BJ (cell line): Measurements from ENCODE around the gene TEX14. TPM values are rescaled to one million over a fixed set of nuclear protein-coding genes. Genes with fewer than 3 reads are reported as not detected.

Experiments
- CTCF ChIA-PET: fragments of 350-600 bp; formaldehyde crosslinking; extraction: SDS; loops from one replicate; lab custom pipeline; 2021; ENCODE audit warnings: antibody characterized with exemption, inconsistent platforms; lab: Yijun Ruan, JAX
- POLR2A ChIA-PET: fragments of 300-600 bp; sonication (Branson Sonifier 250); formaldehyde crosslinking; extraction: SDS; loops from one replicate; lab custom pipeline; 2021; ENCODE audit warnings: antibody characterized with exemption; lab: Charles Lee
- DNase-seq: peaks from one replicate; pipeline ENCODE4 v3.0.0-alpha.2; 2011; ENCODE audit warnings: low read depth
- H3K27me3 ChIP-seq: 2 replicates; pipeline ENCODE4 v1.6.0; 2011; ENCODE audit warnings: low read length; ENCODE audit not compliant: control insufficient read depth, insufficient read depth
- H3K36me3 ChIP-seq: 2 replicates; pipeline ENCODE4 v1.5.1; 2011; ENCODE audit warnings: low read length; ENCODE audit not compliant: control insufficient read depth, insufficient read depth
- H3K4me3 ChIP-seq: 2 replicates; pipeline ENCODE4 v1.5.1; 2011; ENCODE audit warnings: low read depth, mild to moderate bottlenecking, control low read depth, low read length
- polyA plus RNA-seq: library from polyadenylated mRNA; depleted of rRNA; stranded (reverse); fragments of >200 nt; gene quantifications from 2 replicates; pipeline ENCODE4 v1.2.3, GENCODE V29; 2011
- TF ChIP-seq, protein P1 (sequence below): IDR thresholded peaks from 2 replicates; pipeline ENCODE4 v1.5.1; 2011; ENCODE audit warnings: low read depth, mild to moderate bottlenecking, control low read depth, inconsistent platforms, low read length, moderate library complexity; ENCODE audit not compliant: insufficient read depth

The TEX14 gene
- polyA plus RNA-seq, 1 experiment = 0.02 TPM

DNA sequence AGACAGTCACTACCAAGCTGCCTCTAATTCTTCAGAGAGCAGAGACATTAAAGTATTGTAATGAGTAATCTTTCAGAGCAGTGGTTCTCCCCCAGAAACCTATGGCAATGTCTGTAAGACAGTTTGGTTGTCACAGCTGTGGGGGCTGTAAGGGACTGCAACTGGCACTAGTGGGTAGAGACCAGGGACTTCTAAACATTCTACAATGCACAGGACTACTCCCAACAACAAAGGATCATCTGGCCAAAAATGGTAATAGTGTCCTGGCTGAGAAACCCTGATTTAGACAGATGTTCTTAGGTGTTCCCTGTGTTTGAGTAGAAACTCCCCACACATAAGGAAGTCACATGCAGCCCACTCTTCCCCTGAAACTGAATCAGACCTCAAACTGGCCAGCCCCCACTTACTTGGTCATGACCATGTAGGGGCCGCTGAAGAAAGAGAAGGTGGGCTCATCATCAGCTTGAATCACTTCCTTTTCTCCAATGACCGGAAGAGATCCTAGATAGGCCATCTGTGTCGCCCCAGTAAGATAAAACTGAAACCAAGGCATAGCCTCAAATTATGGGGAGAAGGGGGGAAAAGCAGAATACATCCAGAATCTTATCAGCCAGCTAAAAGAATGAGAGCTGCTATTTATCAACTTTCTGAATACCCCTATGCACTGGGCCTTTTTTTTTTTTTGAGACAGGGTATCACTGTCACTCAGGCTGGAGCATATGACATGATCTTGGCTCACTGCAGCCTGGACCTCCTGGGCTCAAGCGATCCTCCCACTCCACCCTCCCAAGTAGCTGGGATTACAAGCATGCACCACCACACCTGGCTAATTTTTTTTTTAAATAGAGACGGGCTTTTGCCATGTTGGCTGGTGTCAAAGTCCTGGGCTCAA, 75.8 kb downstream of the TEX14 start:
- DNase-seq = no peak
- ChIA-PET POLR2A (no interaction called here), CTCF (no interaction called here)
- no peak overlapping the region for H3K4me3 ChIP-seq
- H3K36me3 ChIP-seq = no peaks in the 10 kb centered on the region
- TF ChIP-seq, protein P1, sequence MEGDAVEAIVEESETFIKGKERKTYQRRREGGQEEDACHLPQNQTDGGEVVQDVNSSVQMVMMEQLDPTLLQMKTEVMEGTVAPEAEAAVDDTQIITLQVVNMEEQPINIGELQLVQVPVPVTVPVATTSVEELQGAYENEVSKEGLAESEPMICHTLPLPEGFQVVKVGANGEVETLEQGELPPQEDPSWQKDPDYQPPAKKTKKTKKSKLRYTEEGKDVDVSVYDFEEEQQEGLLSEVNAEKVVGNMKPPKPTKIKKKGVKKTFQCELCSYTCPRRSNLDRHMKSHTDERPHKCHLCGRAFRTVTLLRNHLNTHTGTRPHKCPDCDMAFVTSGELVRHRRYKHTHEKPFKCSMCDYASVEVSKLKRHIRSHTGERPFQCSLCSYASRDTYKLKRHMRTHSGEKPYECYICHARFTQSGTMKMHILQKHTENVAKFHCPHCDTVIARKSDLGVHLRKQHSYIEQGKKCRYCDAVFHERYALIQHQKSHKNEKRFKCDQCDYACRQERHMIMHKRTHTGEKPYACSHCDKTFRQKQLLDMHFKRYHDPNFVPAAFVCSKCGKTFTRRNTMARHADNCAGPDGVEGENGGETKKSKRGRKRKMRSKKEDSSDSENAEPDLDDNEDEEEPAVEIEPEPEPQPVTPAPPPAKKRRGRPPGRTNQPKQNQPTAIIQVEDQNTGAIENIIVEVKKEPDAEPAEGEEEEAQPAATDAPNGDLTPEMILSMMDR = no peak
- no peaks in the 10 kb centered on the region; the same call in 1 of the 2 replicates for H3K27me3 ChIP-seq

DNA sequence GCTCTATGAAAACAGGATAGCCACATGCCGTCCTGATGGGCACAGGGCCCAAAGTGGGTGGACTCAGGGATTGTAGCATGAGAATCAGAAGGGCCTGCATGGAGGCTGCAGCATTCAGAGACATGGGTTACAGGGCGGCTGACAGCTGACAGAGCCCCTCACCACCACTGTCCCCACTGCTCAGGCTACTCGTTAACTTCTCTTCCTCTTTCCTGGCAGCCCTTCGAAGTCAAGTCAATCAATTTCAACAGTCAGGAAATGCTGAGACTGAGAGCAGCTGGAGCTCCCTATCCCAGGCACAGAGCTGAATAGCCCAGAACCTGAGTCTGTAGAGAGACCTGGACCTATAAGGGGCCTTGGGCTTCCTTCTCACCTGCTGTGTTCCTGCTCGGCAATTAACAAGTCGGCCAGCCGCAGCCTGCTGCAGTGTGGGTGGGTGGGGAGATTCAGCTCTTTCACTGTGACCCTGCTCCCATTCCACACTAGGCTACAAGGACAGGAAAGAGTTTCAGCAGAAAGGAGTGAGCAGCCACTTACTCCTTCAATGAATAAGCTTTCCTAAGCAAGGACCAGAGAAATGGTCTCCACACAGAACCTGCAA, 76.9 kb downstream of the TEX14 start:
- H3K27me3 ChIP-seq = no peaks in the 10 kb centered on the region; the same call in 1 of the 2 replicates
- no peak for DNase-seq
- H3K36me3 ChIP-seq = no peaks in the 10 kb centered on the region
- H3K4me3 ChIP-seq = no peak overlapping the region
- ChIA-PET CTCF (no interaction called here), POLR2A (no interaction called here)
- TF ChIP-seq, protein P1 = no peak

DNA sequence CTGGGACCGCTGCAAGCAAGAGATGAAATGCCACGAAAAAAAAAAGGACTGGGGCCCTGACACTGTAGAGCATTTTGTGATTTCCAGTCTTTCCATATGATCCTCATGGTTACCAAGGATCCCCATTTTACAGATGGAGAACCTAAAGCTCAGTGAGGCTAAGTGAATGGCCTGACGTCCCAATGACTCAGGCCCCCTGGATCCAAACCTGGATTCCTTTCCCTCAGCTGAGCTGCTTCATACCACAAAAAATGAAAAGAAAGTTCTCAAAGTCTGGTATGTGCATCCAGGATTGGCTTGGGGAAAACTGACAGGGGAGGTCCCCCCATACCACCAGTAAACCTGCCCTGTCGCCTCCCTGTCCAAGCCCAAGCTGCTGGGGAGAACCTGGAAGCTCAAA, 80.5 kb downstream of the TEX14 start:
- Histone ChIP-seq H3K36me3 (no peaks in the 10 kb centered on the region), H3K27me3 (no peaks in the 10 kb centered on the region; the same call in 1 of the 2 replicates), H3K4me3 (no peak overlapping the region)
- no peak for DNase-seq
- CTCF ChIA-PET = interaction anchor here (1.2 kb wide), 1 partner anchor 26 kb away, joined by 4 read pairs; no protein-coding TSS in a partner anchor
- POLR2A ChIA-PET = no interaction called here
- TF ChIP-seq, protein P1 = no peak

DNA sequence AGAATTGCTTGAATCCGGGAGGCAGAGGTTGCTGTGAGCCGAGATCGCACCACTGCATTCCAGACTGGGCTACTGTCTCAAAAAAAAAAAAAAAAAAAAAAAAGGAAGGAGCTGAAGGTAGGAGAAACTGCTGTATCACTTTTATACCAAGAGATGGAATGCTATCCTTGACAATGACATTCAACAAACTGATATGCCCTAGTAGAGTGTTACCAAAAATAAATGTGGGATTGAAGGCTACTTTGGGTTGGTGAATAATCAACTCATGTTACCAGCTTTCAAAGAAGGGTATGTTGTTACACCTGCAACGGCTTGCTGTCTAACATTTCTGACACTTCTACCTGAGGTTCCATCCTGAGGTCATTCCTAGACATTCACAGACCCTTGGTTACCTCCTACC, 84.9 kb downstream of the TEX14 start:
- H3K36me3 ChIP-seq = no peaks in the 10 kb centered on the region
- ChIA-PET CTCF (interaction anchor here (1.9 kb wide), 1 partner anchor 30 kb away, joined by 4 read pairs; no protein-coding TSS in a partner anchor), POLR2A (no interaction called here)
- H3K4me3 ChIP-seq = no peak overlapping the region
- H3K27me3 ChIP-seq = no peaks in the 10 kb centered on the region
- DNase-seq = no peak
- TF ChIP-seq, protein P1 = no peak

DNA sequence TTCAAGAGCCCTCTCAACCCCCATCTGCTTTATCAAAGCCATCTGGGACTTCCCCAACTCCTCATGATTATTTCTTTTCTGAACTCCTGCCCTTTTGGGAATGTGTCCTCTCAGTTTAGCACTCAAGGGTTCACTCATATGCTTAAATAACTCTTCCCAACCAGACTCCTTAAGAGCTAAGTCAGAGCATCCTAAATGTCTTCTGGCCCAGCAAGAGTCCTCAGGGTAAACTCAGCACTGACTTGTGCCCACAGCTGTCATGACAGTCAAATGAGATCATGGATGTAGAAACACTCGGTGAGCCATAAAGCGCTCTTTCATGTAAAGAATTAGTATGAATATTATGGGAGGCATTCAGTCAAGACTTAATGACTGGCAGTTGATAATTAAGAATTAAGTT, 85.9 kb downstream of the TEX14 start:
- Histone ChIP-seq H3K36me3 (no peaks in the 10 kb centered on the region), H3K27me3 (no peaks in the 10 kb centered on the region), H3K4me3 (no peak overlapping the region)
- TF ChIP-seq, protein P1 = no peak
- no peak for DNase-seq
- ChIA-PET POLR2A (interaction anchor here (0.5 kb wide), 1 partner anchor 10 kb away, joined by 4 read pairs; no protein-coding TSS in a partner anchor), CTCF (interaction anchor here (0.7 to 2.2 kb wide), 5 partner anchors 10 to 574 kb away, joined by 3 to 10 read pairs (median 4); no protein-coding TSS in a partner anchor)
